Stimulated activated CD4-positive, alpha-beta T cell treated with anti-CD3 and anti-CD28 coated beads, Interleukin-12 subunit alpha, Interleukin-12 subunit beta, amount 100 ng/mL, for 48 hours (primary cell): ENCODE data around the gene KLHL29.

Experiments used
- DNase-seq, 3 donors: peaks; one replicate each; pipeline ENCODE4 v3.0.0-alpha.2; 2020; ENCODE audit warnings: low read depth in 2 of 3, low spot score in 1 of 3

Gene KLHL29

GRCh38 chr2:23420840-23421476 is 36.0 kb downstream of the KLHL29 start:
- no peak for DNase-seq

DNA sequence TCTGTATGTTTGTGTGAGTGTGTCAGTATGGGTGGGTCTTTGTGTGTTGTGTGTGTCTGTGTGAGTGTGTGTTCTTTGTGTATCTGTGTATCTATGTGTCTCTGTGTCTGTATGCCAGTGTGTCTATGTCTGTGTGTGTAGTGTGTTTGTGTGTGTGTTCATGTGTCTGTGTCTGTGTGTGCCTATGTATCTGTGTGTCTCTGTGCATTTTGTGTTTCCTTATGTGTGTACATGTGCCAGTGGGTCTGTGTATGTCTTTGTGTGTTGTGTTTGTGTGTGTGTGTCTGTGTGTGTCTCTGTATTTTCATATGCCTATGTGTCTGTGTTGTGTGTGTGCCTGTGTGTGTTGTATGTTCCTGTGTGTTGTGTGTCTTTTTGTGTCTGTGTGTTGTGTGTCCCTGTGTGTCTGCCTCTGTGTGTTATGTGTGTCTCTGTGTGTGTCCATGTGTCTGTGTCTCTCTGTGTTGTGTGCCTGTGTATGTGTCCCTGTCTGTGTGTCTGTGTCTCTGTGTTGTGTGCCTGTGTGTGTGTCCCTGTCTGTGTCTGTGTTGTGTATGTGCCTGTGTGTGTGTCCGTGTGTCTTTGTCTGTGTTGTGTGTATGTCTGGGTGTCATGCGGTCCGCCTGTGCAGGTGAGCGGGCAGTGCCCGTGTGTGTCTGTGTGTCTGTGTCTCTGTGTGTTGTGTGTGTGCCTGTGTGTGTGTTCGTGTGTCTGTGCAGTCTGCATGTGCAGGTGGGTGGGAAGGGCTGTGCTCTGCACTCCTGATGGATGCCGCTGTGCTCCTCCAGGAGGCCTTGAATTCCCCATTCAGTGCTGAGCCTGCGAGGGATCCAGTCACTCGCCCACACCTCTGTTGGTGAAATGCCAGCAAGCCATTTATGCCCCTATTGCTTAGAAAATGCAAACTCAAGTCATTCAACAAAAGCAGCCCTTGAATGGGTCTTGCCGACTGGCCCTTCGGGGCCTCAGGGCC is 37.4 kb downstream of the KLHL29 start:
- DNase-seq = no peak

- DNase-seq = no peak
These were observed 38.3 kb downstream of the KLHL29 start for GRCh38 chr2:23423062-23423872.

GRCh38 chr2:23423873-23424680 is 39.1 kb downstream of the KLHL29 start:
- no peak for DNase-seq

DNA sequence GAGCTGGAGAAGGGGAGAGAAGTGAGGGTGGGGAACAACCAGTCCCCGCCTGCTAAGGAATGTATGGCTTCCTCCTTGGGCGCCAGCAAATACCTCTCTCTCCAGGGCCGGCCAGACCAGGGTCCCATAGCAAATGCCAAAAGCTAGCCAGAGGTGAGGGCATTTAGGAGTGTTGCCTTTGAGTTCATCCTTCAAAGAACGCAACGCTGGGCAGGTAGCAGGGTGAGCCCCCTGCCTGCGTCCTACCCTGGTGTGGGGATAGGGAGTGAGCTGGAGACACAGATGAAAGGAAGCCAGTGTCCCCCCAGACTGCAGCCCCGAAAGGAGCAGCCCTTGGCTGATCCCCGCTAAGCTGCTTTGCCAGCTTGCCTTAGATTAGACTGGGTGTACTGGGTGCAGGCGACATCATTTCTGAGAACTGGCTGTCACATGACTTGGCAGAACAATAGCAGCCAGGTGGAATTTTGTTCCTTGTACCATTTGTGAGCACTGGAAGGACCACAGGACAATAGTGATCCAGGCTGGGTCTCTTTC is 40.4 kb downstream of the KLHL29 start:
- no peak for DNase-seq

DNA sequence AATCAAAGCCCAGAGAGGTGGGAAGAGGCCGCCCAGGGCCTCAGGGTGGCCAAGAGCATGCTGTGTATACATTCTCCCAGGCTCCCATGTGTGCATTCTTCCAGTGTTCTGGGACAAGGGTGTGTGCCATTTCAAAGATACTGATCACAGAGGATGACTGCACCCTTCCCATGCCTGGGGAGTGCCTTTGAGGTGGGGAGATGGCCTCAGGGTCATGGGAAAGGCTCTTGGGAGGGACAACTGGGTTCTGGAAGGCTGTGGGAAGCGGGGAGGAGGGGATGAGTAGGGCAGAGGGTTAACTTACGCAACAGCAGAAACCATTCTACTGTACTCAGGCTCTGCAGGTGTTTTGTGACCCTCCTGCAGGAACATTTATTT is 40.9 kb downstream of the KLHL29 start:
- no peak for DNase-seq

- DNase-seq = no peak
These were observed 41.4 kb downstream of the KLHL29 start for GRCh38 chr2:23426263-23426905.

- DNase-seq = no peak
These were observed 42.4 kb downstream of the KLHL29 start for GRCh38 chr2:23427350-23427749.

DNA sequence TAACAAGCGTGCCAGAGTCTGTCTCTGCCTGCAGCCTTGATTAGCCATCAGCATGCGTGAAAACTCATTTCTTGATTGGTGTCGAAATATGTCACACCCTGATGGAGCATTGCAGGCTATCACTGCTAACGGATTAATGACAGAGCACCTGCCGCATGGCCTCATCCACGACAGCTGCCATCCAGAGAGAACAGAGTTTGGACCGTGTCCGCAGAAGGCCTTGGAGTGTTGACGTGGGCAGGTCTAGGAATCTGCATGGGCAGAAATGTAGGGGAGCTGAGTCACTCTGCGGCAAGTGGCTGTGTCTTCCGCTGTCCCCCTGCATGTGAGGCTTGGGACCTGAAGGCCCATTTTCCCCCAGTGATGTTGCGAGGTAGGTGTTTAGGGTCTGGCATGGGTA is 43.0 kb downstream of the KLHL29 start:
- DNase-seq = no peak

- no peak for DNase-seq
These were observed 44.1 kb downstream of the KLHL29 start for GRCh38 chr2:23429036-23429435.

DNA sequence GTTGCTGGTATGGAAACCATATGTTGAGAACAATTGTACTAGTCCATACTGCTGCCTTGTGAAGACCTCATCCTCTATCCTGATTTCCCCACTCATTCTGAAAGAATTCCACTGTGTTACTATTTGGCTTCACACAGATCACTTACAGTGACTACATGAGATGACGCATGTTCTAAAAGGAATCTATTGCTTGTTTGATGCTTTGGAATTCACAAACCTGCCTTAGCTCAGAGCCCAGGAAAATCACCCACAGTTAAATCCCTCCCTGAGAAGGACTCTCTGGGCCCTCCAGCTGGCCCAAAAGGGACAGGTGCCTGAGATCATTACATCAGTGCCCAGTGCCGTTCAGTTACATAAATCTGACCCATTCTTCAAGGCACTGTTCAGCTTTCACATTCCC is 45.3 kb downstream of the KLHL29 start:
- DNase-seq = no peak

DNA sequence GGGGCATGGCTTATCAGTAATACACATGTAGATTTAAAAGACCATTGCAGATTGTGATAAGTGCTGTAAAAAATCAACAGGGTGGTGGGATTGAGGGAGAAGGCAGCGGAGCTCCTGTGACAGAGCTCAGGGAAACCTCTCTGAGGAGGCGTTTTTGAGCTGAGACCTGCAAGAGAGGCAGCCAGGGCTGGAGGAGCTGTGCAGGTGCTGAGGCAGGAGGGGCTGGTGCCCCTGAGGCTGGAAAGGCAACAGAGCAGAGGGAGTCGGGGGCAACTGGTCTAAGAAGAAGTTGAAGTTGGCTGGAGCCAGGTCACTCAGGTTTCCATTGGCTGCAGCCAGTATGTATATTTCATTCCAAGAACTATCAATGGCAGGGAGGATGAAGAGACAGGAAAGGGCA is 47.6 kb downstream of the KLHL29 start:
- no peak for DNase-seq

- no peak for DNase-seq
These were observed 48.3 kb downstream of the KLHL29 start for GRCh38 chr2:23433282-23433681.

GRCh38 chr2:23434721-23435121 is 49.7 kb downstream of the KLHL29 start:
- no peak for DNase-seq

DNA sequence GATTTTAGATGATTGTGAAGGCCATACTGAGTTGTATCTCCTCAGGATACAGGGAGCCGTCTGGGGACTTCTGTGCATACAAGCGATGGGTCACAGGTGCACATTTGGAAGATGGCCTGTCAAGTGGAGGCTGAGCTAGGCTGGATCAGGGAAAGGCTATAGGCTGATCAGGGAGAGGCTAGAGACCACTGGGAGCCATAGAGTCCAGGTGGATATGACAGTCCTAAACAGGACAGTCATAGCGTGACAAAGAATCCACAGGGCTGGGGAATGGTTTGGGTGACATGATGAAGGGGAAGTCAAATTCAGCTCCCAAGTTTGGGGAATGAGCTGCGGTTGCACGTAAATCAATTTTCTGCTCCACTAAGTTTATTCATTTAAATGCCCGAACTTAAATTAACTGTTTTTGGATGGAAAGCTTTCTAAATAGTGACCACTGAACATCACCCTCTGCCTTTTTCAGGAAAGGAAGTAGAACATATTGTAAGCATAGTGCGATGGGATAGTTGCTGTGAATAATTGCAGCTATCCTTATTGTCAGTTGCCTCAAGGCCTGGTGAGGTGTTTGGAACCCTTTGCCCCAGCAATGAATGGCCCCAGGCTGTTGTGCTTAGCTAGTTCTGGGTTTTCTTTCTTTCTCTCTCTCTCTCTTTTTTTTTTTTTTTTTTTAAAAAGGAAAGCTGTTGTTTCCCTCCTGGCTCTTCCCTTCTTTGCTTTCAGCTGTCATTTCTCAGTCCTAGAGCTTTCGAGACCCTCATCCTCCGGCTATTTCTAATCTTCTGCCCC is 50.5 kb downstream of the KLHL29 start:
- no peak for DNase-seq

GRCh38 chr2:23436346-23437098 is 51.5 kb downstream of the KLHL29 start:
- DNase-seq = peak; percentile 24 to 49 (median 26)

- no peak for DNase-seq
These were observed 56.4 kb downstream of the KLHL29 start for GRCh38 chr2:23441414-23441813.

DNA sequence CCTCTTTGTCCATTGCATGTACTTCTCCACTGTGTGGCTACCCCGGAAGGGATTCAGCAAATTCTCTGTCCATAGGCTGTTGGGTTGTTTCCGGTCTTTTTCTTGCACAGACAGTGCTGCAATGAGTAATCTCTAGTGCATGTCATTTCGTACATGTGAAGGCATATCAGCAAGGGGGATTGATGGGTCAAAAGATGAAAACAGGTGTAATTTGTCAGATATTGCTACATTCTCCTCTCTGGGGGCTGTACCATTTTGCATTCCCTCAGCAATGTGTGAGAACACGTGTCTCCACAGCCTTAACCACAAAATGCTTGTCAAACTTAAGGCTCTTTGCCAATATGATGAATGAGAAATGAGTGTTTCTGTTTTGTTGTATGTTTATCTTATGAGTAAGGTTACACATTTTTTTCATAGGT is 60.5 kb downstream of the KLHL29 start:
- no peak for DNase-seq

DNA sequence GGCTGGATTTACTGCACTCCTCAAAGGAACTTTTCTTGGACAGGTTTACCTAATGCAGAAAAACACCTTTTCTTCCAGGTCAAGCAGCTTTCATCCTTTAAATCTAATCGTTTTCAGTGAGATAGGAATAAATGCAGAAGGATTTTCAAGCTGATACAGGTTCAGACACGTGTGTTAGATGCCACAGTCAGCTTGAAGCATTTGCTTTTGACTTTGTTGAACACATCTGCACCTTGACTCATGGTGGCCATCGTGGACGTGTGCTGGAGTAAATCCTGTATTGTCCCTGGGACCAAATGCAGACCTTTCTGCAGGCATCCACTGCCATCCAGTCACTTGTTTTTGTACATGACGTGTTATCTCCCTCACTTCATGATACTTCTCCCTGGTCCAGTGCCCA is 61.9 kb downstream of the KLHL29 start:
- DNase-seq = no peak
